DMS 273 treated with DMSO at 0.1 percent for 48 hours (cell line): ENCODE data around the gene CFAP20DC.
A peak's percentile ranks its signal among the peaks of the same experiment; 100 is the strongest.
"Not testable (repeated sequence)": the region's sequence is repeated elsewhere in the genome, so short reads cannot be mapped to it uniquely, and the experiment has no call there.

Experiments used
- DNase-seq: peaks from one replicate; lab custom pipeline; 2025; lab: John Stamatoyannopoulos, UW

CFAP20DC gene

GRCh38 chr3:58867621-58868020 is 182.2 kb downstream of the CFAP20DC start:
- no peak for DNase-seq

DNA sequence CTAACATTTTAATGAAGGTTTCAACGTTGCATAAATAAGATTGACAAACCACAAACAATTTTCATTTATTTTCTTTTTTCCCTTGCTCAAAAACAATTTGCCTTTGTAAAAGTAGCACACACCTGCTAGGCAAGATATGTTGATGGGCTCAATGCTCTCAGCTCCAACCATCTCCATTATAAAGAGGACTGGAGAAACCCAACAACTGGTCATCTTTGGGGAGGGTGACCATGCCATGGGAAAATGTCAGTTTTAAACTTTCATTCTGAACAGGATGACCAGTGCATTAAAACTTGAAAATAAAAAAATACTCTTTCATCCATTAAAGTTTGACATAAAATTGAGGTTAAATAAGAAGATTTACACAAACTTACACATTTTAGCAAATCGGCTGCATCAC is 183.7 kb downstream of the CFAP20DC start:
- DNase-seq: no peak

- no peak for DNase-seq
These were observed 185.3 kb downstream of the CFAP20DC start for GRCh38 chr3:58864480-58864879.

GRCh38 chr3:58863206-58863605 is 186.6 kb downstream of the CFAP20DC start:
- DNase-seq: no peak

GRCh38 chr3:58861551-58861950 is 188.3 kb downstream of the CFAP20DC start:
- DNase-seq: no peak

- no peak for DNase-seq
These were observed 191.7 kb downstream of the CFAP20DC start for GRCh38 chr3:58858126-58858525.

GRCh38 chr3:58857402-58857801 is 192.4 kb downstream of the CFAP20DC start:
- DNase-seq: no peak

- no peak for DNase-seq
These were observed 201.0 kb downstream of the CFAP20DC start for GRCh38 chr3:58848826-58849225.

DNA sequence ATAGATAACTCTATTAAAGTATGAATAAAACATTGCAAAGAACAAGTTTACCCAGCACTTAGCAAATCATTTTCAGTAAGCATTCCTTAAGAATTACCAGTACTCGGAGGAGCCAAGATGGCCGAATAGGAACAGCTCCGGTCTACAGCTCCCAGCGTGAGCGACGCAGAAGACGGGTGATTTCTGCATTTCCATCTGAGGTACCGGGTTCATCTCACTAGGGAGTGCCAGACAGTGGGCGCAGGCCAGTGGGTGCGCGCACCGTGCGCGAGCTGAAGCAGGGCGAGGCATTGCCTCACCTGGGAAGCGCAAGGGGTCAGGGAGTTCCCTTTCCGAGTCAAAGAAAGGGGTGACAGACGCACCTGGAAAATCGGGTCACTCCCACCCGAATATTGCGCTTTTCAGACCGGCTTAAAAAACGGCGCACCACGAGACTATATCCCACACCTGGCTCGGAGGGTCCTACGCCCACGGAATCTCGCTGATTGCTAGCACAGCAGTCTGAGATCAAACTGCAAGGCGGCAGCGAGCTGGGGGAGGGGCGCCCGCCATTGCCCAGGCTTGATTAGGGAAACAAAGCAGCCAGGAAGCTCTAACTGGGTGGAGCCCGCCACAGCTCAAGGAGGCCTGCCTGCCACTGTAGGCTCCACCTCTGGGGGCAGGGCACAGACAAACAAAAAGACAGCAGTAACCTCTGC is 207.6 kb downstream of the CFAP20DC start:
- DNase-seq: not testable (repeated sequence)

DNA sequence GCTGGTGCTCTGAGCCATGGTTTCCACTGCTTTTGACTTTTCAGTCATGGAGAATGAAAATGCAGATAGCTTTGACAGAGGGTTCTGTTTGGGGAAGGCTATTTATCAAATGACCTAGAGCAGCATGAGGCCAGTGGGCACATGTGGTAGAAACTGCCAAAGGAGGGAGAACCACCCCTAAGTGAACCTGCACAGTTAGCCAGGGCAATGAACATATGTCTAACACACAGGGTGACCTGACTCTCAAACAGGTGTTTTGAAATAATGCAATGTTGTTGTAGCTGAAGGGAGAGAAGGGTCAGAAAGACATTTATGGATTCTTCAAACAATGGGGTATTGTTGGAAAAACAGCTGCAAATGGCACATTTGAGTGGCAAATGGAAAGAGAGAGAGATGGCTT is 208.9 kb downstream of the CFAP20DC start:
- no peak for DNase-seq

DNA sequence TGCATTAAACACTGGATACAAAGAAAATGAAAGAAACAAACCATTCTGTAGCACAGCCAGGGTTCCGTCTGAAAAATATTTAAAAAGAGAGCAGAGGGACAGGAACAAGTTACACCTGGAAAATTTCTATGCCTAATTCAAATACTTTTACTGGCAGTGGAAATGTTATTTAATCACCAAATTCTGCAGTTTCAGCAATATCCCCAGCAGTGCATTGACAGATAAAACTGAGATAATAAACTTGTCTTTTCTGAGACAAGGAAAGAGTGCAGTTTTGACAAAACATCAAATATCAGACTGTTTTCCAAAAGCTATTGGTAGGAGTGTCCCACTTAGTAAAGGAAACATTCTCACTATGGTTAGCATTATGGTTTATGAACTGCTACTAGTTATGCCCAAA is 209.9 kb downstream of the CFAP20DC start:
- no peak for DNase-seq

GRCh38 chr3:58839187-58839586 is 210.6 kb downstream of the CFAP20DC start:
- no peak for DNase-seq

DNA sequence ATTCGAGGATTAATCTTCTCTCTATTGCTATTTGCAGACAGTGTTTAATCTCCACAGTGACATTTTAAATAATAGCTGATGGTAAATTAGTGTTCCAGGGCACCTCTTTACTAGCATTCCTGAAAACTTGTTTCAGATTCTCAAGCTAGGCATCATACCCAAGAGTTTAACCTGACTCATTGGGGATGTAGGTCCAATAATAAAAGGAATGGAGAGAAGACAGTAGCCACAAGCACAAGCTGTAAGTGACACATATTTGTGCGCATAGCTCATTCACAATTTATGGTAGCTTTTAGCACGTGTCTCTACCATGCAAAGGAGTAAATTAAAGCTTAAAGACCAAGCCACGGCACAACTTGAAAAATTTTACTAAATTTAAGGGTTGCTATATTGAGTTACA is 212.0 kb downstream of the CFAP20DC start:
- DNase-seq: no peak

DNA sequence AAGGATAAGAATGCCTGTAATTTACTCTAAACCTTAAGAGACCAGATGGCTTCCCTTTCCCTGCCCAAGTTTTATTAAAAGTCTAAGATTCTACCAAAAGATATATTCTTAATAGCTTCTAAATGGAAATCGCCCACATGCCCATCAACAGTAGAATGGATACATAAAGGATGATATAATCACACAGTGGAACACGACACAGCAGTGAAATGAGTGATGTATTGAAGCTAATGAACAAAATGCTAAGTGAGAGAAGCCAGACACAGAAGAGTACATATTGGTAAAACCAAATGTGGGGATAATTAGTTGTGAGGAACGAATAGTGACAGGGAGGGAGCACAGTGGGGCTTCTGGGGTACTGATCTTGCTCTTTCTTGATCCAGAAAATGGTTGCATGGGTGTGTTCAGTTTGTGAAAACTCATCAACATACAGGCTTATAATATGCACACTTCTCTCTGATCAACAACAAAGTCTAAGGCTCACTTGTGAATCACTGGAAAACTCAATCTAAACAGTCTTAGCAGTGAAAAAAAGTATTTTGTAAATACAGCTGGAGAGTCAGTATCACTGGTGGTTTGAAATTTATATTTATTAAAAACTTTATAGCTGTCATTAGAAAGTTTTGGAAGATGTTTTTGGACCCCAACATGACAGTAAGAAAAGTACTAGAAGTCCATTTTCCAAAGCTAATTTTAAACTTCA is 212.5 kb downstream of the CFAP20DC start:
- DNase-seq: no peak

GRCh38 chr3:58835086-58835485 is 214.7 kb downstream of the CFAP20DC start:
- no peak for DNase-seq

DNA sequence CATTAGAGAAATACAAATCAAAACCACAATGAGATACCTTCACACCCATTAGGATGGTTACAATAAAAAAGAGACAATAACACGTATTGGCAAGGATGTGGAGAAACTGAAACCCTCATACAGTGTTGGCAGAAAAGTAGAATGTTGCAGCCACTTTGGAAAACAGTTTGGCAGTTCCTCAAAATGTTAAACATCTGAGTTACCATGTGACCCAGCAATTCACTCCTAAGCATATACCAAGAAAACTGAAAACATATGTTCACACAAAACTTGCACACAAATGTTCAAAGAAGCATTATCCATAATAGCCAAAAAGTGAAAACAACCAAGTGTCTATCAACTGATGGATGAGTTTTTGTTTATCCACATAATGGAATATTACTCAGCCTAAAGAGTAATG is 216.3 kb downstream of the CFAP20DC start:
- no peak for DNase-seq

- no peak for DNase-seq
These were observed 220.4 kb downstream of the CFAP20DC start for GRCh38 chr3:58829321-58830000.

DNA sequence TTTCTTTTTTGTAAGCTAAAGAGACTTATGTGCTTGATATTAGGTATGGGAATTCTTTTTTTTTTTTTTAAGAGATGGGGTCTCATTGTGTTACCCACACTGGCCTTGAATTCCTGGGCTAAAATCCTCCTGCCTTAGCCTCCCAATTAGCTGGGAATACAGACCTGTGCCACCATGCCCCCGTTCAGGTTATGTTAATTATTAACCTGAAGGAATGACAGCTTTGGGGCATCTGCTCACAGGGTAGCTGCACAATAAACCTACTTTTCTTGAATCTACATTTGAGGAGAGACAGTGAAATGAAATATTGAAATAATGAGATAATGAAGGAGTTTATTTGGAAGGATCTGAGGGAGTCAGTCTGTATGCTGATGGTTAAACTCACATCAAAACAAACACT is 225.0 kb downstream of the CFAP20DC start:
- no peak for DNase-seq

- DNase-seq: peak; percentile 26
These were observed 225.5 kb downstream of the CFAP20DC start for GRCh38 chr3:58824285-58824684.

DNA sequence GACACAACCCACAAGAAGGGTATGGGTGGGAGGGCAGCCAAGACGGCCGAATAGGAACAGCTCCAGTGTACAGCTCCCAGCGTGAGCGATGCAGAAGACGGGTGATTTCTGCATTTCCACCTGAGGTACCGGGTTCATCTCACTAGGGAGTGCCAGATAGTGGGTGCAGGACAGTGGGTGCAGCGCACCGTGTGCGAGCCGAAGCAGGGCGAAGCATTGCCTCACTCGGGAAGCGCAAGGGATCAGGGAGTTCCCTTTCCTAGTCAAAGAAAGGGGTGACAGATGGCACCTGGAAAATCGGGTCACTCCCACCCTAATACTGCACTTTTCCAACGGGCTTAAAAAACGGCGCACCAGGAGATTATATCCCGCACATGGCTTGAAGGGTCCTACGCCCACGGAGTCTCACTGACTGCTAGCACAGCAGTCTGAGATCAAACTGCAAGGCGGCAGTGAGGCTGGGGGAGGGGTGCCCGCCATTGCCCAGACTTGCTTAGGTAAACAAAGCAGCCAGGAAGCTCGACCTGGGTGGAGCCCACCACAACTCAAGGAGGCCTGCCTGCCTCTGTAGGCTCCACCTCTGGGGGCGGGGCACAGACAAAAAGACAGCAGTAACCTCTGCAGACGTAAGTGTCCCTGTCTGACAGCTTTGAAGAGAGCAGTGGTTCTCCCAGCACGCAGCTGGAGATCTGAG is 243.1 kb downstream of the CFAP20DC start:
- DNase-seq: not testable (repeated sequence)

GRCh38 chr3:58804914-58805313 is 244.9 kb downstream of the CFAP20DC start:
- no peak for DNase-seq

DNA sequence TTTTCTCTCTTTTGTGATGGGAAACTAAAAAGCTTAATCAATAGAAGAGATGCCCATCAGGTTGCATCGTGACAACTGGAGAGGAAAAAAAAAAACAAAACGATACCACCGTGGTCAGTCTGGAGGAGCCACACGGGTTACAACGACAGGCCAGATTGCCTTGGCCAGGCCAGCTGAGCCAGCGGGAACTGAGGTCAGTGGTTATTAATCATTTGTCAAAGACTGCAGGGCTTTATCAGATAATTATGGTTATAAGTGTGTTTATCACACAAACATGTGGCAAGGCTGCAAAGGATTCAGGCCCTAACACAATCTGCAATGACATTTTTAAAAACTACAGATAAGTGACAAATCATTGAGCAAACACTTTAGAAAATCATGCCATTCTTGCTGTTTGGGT is 248.3 kb downstream of the CFAP20DC start:
- DNase-seq: no peak

GRCh38 chr3:58800940-58801339 is 248.9 kb downstream of the CFAP20DC start:
- DNase-seq: no peak
